ENCODE data around the gene CCDC27.

The CCDC27 gene

DNA sequence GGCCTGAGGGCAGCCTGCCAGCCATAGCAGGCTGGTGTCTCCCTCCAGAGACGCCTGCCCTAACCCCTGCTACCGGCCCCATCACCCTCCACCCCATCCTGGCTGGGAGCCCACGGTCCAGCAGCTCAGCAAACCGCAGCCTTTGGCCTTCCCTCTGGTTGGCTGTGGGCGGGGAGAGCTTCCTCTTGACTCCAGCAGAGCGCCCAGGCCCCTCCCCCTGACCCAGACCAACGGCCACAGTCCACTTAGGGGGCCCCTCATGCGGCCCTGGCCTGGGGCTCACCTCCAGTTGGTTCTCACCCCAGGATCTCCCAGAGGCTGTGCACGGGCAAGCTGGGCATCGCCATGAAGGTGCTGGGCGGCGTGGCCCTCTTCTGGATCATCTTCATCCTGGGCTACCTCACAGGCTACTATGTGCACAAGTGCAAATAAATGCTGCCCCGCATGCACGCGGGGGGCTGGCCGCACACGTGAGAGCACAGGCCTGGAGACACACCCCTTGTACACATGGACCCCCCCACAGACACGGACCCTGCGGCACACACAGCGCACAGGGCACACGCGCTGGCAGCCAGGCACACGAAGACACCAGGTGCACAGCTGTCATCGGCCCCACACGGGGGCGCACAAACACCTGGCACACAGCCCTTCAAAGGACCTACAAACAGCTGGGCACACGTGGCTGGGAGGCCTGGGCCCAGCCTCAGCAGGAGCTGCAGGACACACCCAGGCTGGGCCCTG lies 23.4 kb downstream of the CCDC27 start:
- DNase-seq, result peak; percentile 80 to 87

GRCh38 chr1:3776231-3776961 lies 24.1 kb downstream of the CCDC27 start:
- TF ChIP-seq POLR2A (IDR thresholded peaks at IDR 0.05; ENCODE audit: low read length) (no peak), GATA1 (IDR thresholded peaks at IDR 0.05; ENCODE audit: low read depth, low read length) (no peak)
- DNase-seq, result peak in 1 of 2 experiments; percentile 47

More for the DNA sequence above, 23.4 kb downstream of the CCDC27 start:
- no peak for TF ChIP-seq GATA1 (IDR thresholded peaks at IDR 0.05; ENCODE audit: low read depth, low read length)
- peak; percentile 54 for TF ChIP-seq POLR2A (IDR thresholded peaks at IDR 0.05; ENCODE audit: low read length)

DNA sequence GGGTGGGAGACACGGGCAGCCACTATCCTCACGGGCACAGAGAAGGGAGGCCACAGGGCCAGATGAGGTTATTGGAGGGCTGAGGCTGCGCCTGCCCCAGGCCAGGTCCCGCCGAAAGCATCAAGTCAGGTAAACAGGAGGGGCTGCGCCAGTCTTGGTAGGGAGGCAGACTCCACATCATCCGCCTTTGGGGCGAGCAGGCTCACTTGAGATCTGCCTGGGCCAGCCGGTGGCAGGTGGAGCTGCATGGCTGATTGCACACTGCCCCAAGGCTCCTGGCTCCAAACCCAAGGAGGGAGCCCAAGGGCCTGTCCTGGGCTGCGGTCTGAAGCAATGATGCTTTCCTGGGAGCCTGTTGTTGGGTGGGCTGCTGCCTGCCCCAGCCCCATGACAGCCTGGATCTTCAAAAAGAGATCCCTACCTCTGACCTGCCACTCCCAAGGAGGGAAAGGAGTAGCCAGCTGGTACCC lies 24.9 kb downstream of the CCDC27 start:
- TF ChIP-seq POLR2A (IDR thresholded peaks at IDR 0.05; ENCODE audit: low read length) (peak; percentile 41), GATA1 (IDR thresholded peaks at IDR 0.05; ENCODE audit: low read depth, low read length) (no peak)
- peak; percentile 29 to 35 for DNase-seq

DNA sequence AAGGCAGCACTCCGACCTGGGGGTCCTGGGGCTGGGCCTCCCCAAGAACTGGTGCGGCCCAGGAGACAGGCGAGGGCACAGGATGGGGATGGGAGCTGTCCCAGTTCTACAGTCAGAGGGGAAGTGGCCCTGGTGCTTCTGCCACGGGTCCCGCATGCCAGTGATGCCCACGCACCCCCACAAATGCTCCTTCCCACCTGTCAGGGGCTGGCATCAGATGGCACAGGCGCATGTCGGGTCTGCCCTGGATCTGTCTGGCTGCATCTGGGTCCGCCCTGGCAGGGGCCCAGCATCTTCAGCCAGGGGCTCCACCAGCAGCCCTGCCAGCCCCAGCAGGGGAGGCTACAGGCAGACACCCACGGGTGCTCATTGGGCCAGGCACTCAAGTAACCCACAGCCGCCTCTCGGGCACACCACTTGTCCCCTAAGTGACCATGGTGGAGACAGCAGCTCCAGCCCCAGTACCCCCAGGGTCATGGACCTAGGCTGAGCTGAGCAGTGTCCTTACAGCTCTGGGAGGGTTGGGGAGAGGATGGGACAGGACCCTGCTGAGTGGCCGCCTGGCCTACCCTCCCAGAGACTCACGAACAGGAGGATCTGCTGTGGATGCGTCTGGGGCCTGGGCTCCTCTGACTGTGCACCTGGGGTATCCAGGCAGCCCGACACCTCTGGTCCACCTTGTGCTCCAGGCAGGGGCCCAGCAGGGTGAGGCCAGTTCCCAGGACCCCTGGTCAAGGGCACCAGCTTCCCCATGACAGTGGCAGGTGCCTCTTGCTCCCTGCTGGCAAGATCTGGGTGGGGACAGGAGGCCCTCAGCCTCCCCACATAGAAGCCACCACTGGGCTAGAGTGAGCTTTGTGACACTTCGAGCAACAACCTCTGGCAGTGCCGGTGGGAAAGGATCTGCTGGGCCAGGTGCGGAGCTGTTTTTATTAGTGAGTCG lies 25.7 kb downstream of the CCDC27 start:
- TF ChIP-seq GATA1 (IDR thresholded peaks at IDR 0.05; ENCODE audit: low read depth, low read length), result no peak
- TF ChIP-seq POLR2A (IDR thresholded peaks at IDR 0.05; ENCODE audit: low read length), result peak; percentile 75
- no peak for DNase-seq

- TF ChIP-seq GATA1 (IDR thresholded peaks at IDR 0.05; ENCODE audit: low read depth, low read length) (no peak), POLR2A (IDR thresholded peaks at IDR 0.05; ENCODE audit: low read length) (peak; percentile 58)
- no peak for DNase-seq
Observed at GRCh38 chr1:3778590-3779264, 26.5 kb downstream of the CCDC27 start.

GRCh38 chr1:3779265-3779911 lies 27.1 kb downstream of the CCDC27 start:
- TF ChIP-seq POLR2A (IDR thresholded peaks at IDR 0.05; ENCODE audit: low read length), result no peak
- DNase-seq, result peak in 1 of 2 experiments; percentile 33

GRCh38 chr1:3779912-3780416 lies 27.7 kb downstream of the CCDC27 start:
- no peak for DNase-seq
- TF ChIP-seq POLR2A (IDR thresholded peaks at IDR 0.05; ENCODE audit: low read length) (peak; percentile 56), GATA1 (IDR thresholded peaks at IDR 0.05; ENCODE audit: low read depth, low read length) (no peak)

GRCh38 chr1:3780901-3781300 lies 28.7 kb downstream of the CCDC27 start:
- TF ChIP-seq POLR2A (IDR thresholded peaks at IDR 0.05; ENCODE audit: low read length) (no peak), GATA1 (IDR thresholded peaks at IDR 0.05; ENCODE audit: low read depth, low read length) (no peak)
- no peak for DNase-seq

DNA sequence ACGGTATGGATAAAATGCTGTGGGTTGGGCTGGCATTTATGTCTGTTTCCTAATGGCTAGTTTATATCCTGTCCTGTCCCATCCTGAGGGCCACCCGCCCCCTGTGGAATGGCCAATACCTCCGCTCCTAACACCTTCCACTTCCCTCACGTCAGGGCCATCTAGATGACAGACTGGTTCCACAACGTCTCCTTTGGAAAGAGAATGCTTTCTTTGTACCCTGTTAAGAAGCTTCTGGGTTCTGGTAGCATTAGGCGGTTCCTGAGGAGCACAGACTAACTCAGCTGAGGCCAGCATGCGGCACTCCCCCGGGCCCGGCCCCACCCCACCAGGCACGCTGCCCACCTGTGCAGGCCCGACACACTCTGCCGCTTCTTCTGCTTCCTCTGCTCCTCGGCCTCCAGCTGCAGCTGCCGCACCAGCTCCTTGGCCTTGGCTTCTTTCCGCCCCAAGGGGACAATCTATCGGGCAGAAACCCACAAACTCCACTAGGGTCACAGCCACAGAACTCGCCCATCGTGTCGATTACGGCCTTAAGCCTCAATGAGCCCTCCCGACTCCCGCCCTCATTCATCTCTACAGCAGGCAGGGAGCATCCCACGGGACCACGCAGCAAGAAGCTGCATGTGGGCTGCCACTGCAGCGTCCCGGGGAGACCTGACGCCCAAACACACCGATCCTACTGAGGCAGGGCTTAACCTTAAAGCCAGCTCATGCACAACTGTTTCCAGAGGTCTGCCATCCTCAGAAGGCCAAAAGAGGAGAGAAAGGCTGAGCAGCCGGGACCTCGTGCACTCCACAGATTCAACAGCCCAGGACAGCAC lies 31.6 kb downstream of the CCDC27 start:
- no peak for DNase-seq
- TF ChIP-seq POLR2A (IDR thresholded peaks at IDR 0.05; ENCODE audit: low read length) (no peak), GATA1 (IDR thresholded peaks at IDR 0.05; ENCODE audit: low read depth, low read length) (no peak)

DNA sequence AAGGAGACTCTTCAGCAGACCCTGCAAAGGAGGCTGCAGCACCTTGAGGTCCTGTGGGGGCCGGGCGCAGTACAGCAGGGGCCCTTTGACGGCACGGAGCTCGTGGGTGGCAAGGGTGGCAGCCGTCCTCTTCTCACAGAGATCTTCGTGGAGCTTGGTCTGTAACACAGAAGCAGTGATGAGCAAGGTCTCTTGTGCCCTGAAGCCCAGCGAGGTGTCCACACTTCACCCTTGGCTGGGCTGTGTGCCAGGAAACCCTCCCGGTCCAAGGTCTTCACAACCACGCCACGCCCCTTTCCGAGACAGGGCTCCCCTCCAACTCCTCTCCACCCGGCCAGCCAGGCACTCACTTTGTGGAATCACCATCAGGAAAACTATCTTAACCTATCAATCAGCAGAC lies 32.8 kb downstream of the CCDC27 start:
- TF ChIP-seq POLR2A (IDR thresholded peaks at IDR 0.05; ENCODE audit: low read length) (no peak), GATA1 (IDR thresholded peaks at IDR 0.05; ENCODE audit: low read depth, low read length) (no peak)
- peak in 1 of 2 experiments; percentile 38 for DNase-seq

GRCh38 chr1:3785456-3786157 lies 33.4 kb downstream of the CCDC27 start:
- DNase-seq, result peak; percentile 50
- TF ChIP-seq POLR2A (IDR thresholded peaks at IDR 0.05; ENCODE audit: low read length) (no peak), GATA1 (IDR thresholded peaks at IDR 0.05; ENCODE audit: low read depth, low read length) (no peak)
